CD4-positive, alpha-beta memory T cell (primary cell): Measurements from ENCODE around the gene CAMTA1. TPM values are rescaled to one million over a fixed set of nuclear protein-coding genes. Genes with fewer than 3 reads are reported as not detected.

Experiments used
- CTCF ChIA-PET: fragments of 350-600 bp; sonication (Branson Sonifier 250); formaldehyde crosslinking; loops from one replicate; lab custom pipeline; 2021; ENCODE audit warnings: inconsistent platforms; ENCODE audit not compliant: partially characterized antibody; lab: Charles Lee
- POLR2A ChIA-PET: fragments of 350-600 bp; sonication (Branson Sonifier 250); formaldehyde crosslinking; loops from one replicate; lab custom pipeline; 2021; ENCODE audit not compliant: partially characterized antibody; lab: Charles Lee
- DNase-seq, 5 donors: peaks; one replicate each; pipeline versions ENCODE4 v3.0.0 to v3.0.0-alpha.2; 2020 to 2022; ENCODE audit warnings: mixed read lengths in 1 of 5
- H3K27ac ChIP-seq: one replicate; pipeline ENCODE4 v1.7.0; 2013; ENCODE audit warnings: low read depth, low read length
- H3K27me3 ChIP-seq: 2 replicates; pipeline ENCODE4 v1.7.0; 2013; ENCODE audit warnings: mild to moderate bottlenecking, low read length, moderate library complexity; ENCODE audit not compliant: insufficient read depth
- H3K36me3 ChIP-seq: 2 replicates; pipeline ENCODE4 v1.7.0; 2013; ENCODE audit warnings: mild to moderate bottlenecking, low read length, moderate library complexity; ENCODE audit not compliant: insufficient read depth
- H3K4me1 ChIP-seq: 2 replicates; pipeline ENCODE4 v1.7.0; 2013; ENCODE audit warnings: mild to moderate bottlenecking, low read length, moderate library complexity; ENCODE audit not compliant: insufficient read depth
- H3K4me3 ChIP-seq, 2 donors: one replicate each; pipeline ENCODE4 v1.7.0; 2013; ENCODE audit warnings: low read length in 2 of 2, mild to moderate bottlenecking in 1 of 2
- H3K9me3 ChIP-seq, 2 donors: one replicate each; pipeline ENCODE4 v1.7.0; 2013; ENCODE audit warnings: low read length in 2 of 2, control low read depth in 1 of 2; ENCODE audit not compliant: control insufficient read depth in 1 of 2
- H3K27ac Mint-ChIP-seq, 7 donors: one replicate each; pipeline ENCODE4 v1.8.0; 2020 to 2021; ENCODE audit warnings: mixed read lengths in 7 of 7, mild to moderate bottlenecking in 6 of 7, inconsistent platforms in 3 of 7, moderate library complexity in 3 of 7
- H3K27me3 Mint-ChIP-seq, 2 donors: one replicate each; pipeline ENCODE4 v1.8.0; 2020 to 2021; ENCODE audit warnings: mixed read lengths in 2 of 2
- H3K36me3 Mint-ChIP-seq, 2 donors: one replicate each; pipeline ENCODE4 v1.8.0; 2020 to 2021; ENCODE audit warnings: mixed read lengths in 2 of 2, inconsistent platforms in 1 of 2, mild to moderate bottlenecking in 1 of 2
- H3K4me1 Mint-ChIP-seq, 4 donors: one replicate each; pipeline ENCODE4 v1.8.0; 2020 to 2021; ENCODE audit warnings: mixed read lengths in 4 of 4, mild to moderate bottlenecking in 1 of 4
- H3K4me3 Mint-ChIP-seq, 8 donors: one replicate each; pipeline ENCODE4 v1.8.0; 2020 to 2021; ENCODE audit warnings: mixed read lengths in 8 of 8, mild to moderate bottlenecking in 7 of 8, moderate library complexity in 6 of 8, inconsistent platforms in 3 of 8
- H3K9me3 Mint-ChIP-seq, 8 donors: one replicate each; pipeline ENCODE4 v1.8.0; 2020 to 2021; ENCODE audit warnings: mixed read lengths in 8 of 8, mild to moderate bottlenecking in 5 of 8, inconsistent platforms in 3 of 8, moderate library complexity in 1 of 8
- intact Hi-C: fragments of 100-400 bp; cut with micrococcal nuclease; formaldehyde crosslinking; loops from one replicate; pipeline ENCODE4 v1.15.1; 2023
- polyA plus RNA-seq, 2 donors: library from polyadenylated mRNA; unstranded; fragments of 300-500 nt; fragmentation: Illumina TruSeq; gene quantifications; one replicate each; pipeline ENCODE4 v1.2.3, GENCODE V29; 2021
- total RNA-seq, 2 experiments: library from RNA; stranded (reverse); gene quantifications; one replicate each; pipeline ENCODE4 v1.2.3, GENCODE V29; 2021

The CAMTA1 gene
- total and polyA plus RNA-seq, 4 experiments from 2014 or later, result 39.1 to 118 (median 59.9) TPM

DNA sequence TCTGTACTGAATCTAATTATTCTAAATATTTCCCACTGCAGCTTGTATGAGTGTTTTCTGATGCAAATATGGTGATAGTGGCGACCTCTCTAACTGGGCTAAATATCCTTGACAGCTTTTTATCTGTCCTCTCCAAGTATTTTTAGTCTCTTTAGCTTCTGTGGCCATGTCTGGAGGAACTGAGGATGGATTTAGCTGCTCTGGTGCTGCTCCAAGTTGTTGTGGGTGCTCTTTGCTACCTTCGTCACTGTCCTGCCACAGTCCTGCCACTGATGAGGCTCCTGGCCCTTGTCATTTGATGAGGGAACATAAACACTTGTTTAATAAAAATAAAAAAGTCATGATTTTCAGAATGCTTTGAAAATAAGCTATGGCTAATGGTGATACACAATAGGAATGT, 15.9 kb downstream of the CAMTA1 start:
- H3K9me3 Mint-ChIP-seq, result no peaks in the 10 kb centered on the region
- Histone ChIP-seq H3K4me1 (peaks cover 39% of the 10 kb centered on the region), H3K27ac (no peak overlapping the region), H3K9me3 (no peaks in the 10 kb centered on the region), H3K27me3 (no peaks in the 10 kb centered on the region), H3K4me3 (no peak overlapping the region), H3K36me3 (no peaks in the 10 kb centered on the region)
- intact Hi-C loops, result no loop called here
- H3K4me3 Mint-ChIP-seq, result no peak overlapping the region
- ChIA-PET CTCF (no interaction called here), POLR2A (no interaction called here)
- H3K4me1 Mint-ChIP-seq, result peaks cover 32 to 41% (median 36%) of the 10 kb centered on the region in 4 donors
- DNase-seq, result no peak
- no peaks in the 10 kb centered on the region for H3K27me3 Mint-ChIP-seq
- H3K27ac Mint-ChIP-seq, result no peak overlapping the region
- peaks cover 4 to 8% of the 10 kb centered on the region in 2 donors for H3K36me3 Mint-ChIP-seq

DNA sequence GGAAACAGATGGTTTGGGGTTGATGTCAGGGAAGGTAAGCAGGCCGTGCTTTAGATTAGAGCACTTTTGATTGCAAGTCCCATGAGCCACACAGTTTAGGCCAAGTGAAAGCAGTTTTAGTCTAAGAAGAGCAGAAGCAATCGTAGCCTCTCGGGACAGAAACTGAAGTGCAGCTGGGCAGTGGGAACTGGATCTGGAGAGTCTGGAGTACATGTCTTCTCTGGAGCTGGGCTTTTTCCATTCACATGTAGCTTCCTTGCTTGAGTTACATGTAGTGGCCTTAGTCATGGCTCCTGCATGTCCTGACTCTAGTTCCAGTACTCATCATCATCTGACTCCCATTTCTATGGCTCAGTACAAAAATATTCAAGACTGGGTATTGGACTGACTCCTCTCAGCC, 16.7 kb downstream of the CAMTA1 start:
- peaks cover 3 to 4% of the 10 kb centered on the region in 2 donors for H3K36me3 Mint-ChIP-seq
- no peaks in the 10 kb centered on the region for H3K27me3 ChIP-seq
- H3K36me3 ChIP-seq, result no peaks in the 10 kb centered on the region
- H3K9me3 ChIP-seq, result no peaks in the 10 kb centered on the region
- DNase-seq, result no peak
- no peak overlapping the region for H3K4me3 ChIP-seq
- H3K27ac ChIP-seq, result no peak overlapping the region
- peaks cover 35 to 40% (median 36%) of the 10 kb centered on the region in 4 donors for H3K4me1 Mint-ChIP-seq
- no peak overlapping the region for H3K27ac Mint-ChIP-seq
- no peak overlapping the region for H3K4me3 Mint-ChIP-seq
- ChIA-PET POLR2A (no interaction called here), CTCF (no interaction called here)
- H3K9me3 Mint-ChIP-seq, result no peaks in the 10 kb centered on the region
- H3K4me1 ChIP-seq, result peaks cover 44% of the 10 kb centered on the region
- H3K27me3 Mint-ChIP-seq, result no peaks in the 10 kb centered on the region
- intact Hi-C loops, result no loop called here

DNA sequence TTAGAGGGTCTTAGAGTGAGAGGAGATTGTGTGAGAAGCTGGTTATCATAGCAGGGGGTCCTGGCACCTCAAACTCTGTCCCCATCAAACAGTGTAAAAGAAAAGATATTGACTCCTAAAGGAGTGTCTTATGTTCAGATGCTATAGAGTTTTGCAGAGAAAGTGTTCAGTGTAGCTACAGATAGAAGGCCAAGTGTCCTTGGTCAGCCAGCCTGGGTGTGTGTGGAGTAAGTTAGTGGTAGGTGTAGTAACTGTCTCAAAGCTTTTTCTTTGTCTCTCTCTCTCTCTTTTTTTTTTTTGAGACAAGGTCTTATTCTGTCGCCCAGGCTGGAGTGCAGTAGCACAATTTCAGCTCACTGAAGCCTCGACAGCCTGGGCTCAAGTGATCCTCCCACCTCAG, 17.2 kb downstream of the CAMTA1 start:
- H3K9me3 ChIP-seq, result no peaks in the 10 kb centered on the region
- ChIA-PET POLR2A (no interaction called here), CTCF (no interaction called here)
- Mint-ChIP-seq H3K27me3 (no peaks in the 10 kb centered on the region), H3K4me3 (no peak overlapping the region), H3K4me1 (peaks cover 34 to 40% (median 36%) of the 10 kb centered on the region in 4 donors), H3K9me3 (no peaks in the 10 kb centered on the region), H3K27ac (peak overlapping the region in 1 of 7 donors; percentile 49), H3K36me3 (peaks cover 2 to 4% of the 10 kb centered on the region in 2 donors)
- DNase-seq, result no peak
- intact Hi-C loops, result no loop called here
- H3K27me3 ChIP-seq, result no peaks in the 10 kb centered on the region
- no peaks in the 10 kb centered on the region for H3K36me3 ChIP-seq
- peaks cover 46% of the 10 kb centered on the region for H3K4me1 ChIP-seq
- H3K27ac ChIP-seq, result no peak overlapping the region
- H3K4me3 ChIP-seq, result no peak overlapping the region

DNA sequence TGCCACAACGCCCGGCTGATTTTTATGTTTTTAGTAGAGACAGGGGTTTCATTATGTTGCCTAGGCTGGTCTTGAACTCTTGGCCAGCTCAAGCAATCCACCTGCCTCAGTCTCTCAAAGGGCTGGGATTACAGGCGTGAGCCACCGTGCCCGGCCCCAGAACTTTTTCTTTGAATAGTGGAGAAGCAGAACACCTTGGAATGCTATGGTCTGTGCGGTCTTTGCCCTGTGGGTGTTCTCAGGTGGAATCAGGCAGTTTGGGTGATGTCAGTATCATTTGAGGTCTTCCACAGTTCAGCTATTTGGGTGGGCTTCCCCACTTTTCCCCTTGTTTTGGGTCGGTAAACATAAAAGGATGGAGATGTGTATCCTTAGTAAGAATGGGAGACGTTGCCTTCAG, 17.6 kb downstream of the CAMTA1 start:
- peaks cover 34 to 40% (median 36%) of the 10 kb centered on the region in 4 donors for H3K4me1 Mint-ChIP-seq
- H3K27ac ChIP-seq, result no peak overlapping the region
- H3K36me3 Mint-ChIP-seq, result peaks cover 2 to 4% of the 10 kb centered on the region in 2 donors
- intact Hi-C loops, result no loop called here
- DNase-seq, result no peak
- H3K27me3 ChIP-seq, result no peaks in the 10 kb centered on the region
- ChIA-PET CTCF (no interaction called here), POLR2A (no interaction called here)
- H3K4me1 ChIP-seq, result peaks cover 46% of the 10 kb centered on the region
- no peaks in the 10 kb centered on the region for H3K9me3 ChIP-seq
- no peaks in the 10 kb centered on the region for H3K27me3 Mint-ChIP-seq
- H3K4me3 ChIP-seq, result no peak overlapping the region
- H3K9me3 Mint-ChIP-seq, result no peaks in the 10 kb centered on the region
- no peaks in the 10 kb centered on the region for H3K36me3 ChIP-seq
- peak overlapping the region in 1 of 7 donors; percentile 35 for H3K27ac Mint-ChIP-seq
- H3K4me3 Mint-ChIP-seq, result peak overlapping the region in 1 of 8 donors; percentile 2

DNA sequence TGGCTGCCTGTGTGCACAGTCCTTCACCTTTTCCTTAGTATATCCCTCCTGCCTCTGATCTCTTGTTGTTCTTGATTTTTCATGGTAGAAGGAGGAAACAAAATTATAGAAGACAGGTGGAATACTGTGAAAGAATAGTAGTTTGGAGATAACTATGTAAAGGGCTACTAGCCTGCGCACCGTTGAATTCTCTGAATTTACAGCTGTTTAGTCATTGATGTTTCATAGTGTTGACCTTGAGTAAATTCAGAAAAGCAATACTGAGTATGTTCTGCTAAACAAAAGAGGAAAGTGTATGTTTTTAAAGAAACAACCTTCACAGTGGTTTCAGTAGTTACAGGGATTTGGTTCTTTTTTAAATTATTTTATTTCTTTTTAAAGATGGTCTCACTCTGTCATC, 18.1 kb downstream of the CAMTA1 start:
- H3K27ac Mint-ChIP-seq, result no peak overlapping the region
- POLR2A ChIA-PET, result interaction anchor here (1.7 kb wide), 1 partner anchor 18 kb away, joined by 3 read pairs; the partner anchor contains the start of gene CAMTA1
- no peaks in the 10 kb centered on the region for H3K9me3 ChIP-seq

DNA sequence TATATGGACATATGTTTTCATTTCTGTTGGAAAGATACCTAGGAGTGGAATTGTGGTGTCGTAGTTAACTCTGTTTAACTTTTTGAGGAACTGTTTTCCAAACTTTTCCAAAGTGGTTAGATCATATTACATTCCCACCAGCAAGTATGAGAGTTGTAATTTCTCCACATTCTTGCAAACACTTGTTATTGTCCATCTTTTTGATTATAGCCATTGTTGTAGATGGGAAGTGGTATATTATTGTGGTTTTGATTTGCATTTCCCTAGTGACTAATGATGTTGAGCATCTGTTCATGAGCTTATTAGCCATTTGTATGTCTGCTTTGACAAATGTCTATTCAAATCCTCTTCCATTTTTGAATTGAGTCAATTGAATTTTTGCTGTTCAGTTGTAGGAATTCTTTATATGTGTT, 19.8 kb downstream of the CAMTA1 start:
- Histone ChIP-seq H3K4me3 (no peak overlapping the region), H3K36me3 (peaks cover 3% of the 10 kb centered on the region), H3K9me3 (no peaks in the 10 kb centered on the region), H3K27ac (no peak overlapping the region), H3K4me1 (peaks cover 42% of the 10 kb centered on the region), H3K27me3 (no peaks in the 10 kb centered on the region)
- H3K27me3 Mint-ChIP-seq, result no peaks in the 10 kb centered on the region
- H3K27ac Mint-ChIP-seq, result peak overlapping the region in 1 of 7 donors; percentile 23
- ChIA-PET POLR2A (interaction anchor here (1.7 kb wide), 1 partner anchor 20 kb away, joined by 3 read pairs; the partner anchor contains the start of gene CAMTA1), CTCF (no interaction called here)
- H3K4me3 Mint-ChIP-seq, result peak overlapping the region in 2 of 8 donors; percentile 18 to 33
- H3K4me1 Mint-ChIP-seq, result peaks cover 30 to 38% (median 34%) of the 10 kb centered on the region in 4 donors
- no peaks in the 10 kb centered on the region for H3K9me3 Mint-ChIP-seq
- DNase-seq, result no peak
- intact Hi-C loops, result no loop called here
- peaks cover 0 to 4% of the 10 kb centered on the region in 2 donors for H3K36me3 Mint-ChIP-seq

More for the DNA sequence above, 18.1 kb downstream of the CAMTA1 start:
- H3K4me3 Mint-ChIP-seq, result peak overlapping the region in 1 of 8 donors; percentile 15
- intact Hi-C loops, result no loop called here
- CTCF ChIA-PET, result no interaction called here
- Histone ChIP-seq H3K4me1 (peaks cover 46% of the 10 kb centered on the region), H3K27ac (no peak overlapping the region), H3K4me3 (no peak overlapping the region), H3K36me3 (no peaks in the 10 kb centered on the region), H3K27me3 (no peaks in the 10 kb centered on the region)
- H3K9me3 Mint-ChIP-seq, result no peaks in the 10 kb centered on the region
- no peaks in the 10 kb centered on the region for H3K27me3 Mint-ChIP-seq
- no peak for DNase-seq
- peaks cover 34 to 40% (median 36%) of the 10 kb centered on the region in 4 donors for H3K4me1 Mint-ChIP-seq
- peaks cover 2 to 4% of the 10 kb centered on the region in 2 donors for H3K36me3 Mint-ChIP-seq

DNA sequence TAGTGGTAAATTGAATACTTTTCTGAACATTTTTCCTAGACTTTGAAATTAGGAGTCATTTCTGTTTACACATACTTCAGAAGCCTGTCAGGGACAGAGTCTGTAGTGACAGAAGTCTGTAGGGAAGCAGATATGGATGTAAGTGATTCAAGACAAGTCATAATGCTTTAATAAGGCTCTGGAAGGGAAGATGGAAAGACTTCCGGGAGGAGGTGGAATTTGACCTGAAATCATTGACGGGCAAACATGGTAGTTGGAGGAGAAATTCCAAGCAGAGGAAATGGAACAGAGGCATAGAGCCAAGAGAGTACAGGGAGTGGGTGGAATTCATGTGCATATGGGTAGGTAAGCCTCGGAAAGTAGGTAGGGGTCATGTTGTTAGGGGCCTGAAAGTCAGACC, 22.5 kb downstream of the CAMTA1 start:
- DNase-seq, result no peak
- Histone ChIP-seq H3K36me3 (peaks cover 3% of the 10 kb centered on the region), H3K27ac (no peak overlapping the region), H3K4me1 (peaks cover 30% of the 10 kb centered on the region), H3K9me3 (no peaks in the 10 kb centered on the region), H3K27me3 (no peaks in the 10 kb centered on the region), H3K4me3 (no peak overlapping the region)
- Mint-ChIP-seq H3K9me3 (no peaks in the 10 kb centered on the region), H3K27ac (no peak overlapping the region), H3K36me3 (peaks cover 0 to 5% of the 10 kb centered on the region in 2 donors), H3K4me3 (no peak overlapping the region), H3K4me1 (peaks cover 25 to 48% (median 37%) of the 10 kb centered on the region in 4 donors), H3K27me3 (no peaks in the 10 kb centered on the region)
- ChIA-PET POLR2A (no interaction called here), CTCF (no interaction called here)
- intact Hi-C loops, result no loop called here
